Measurements from ENCODE around the gene PAPSS2. TPM values are rescaled to one million over a fixed set of nuclear protein-coding genes. Genes with fewer than 3 reads are reported as not detected.

The PAPSS2 gene
- total RNA-seq, 1 donor: 81.8 TPM

DNA sequence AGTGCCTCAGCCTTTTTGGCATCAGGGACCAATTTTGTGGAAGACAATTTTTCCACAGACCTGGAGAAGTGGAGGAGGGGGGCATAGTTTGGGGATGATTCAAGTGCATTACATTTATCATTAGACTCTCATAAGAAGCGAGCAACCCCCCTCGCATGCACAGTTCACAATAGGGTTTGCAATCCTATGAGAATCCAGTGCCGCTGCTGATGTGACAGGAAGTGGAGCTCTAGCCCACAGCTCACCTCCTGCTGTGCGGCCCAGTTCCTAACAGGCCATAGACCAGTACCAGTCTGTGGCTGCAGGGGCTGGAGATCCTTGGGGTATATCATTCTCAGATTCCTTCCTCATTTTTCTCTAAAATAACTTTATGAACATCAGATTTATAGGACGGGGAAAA, 107.6 kb downstream of the PAPSS2 start:
- no peak overlapping the region for H3K4me3 ChIP-seq (ENCODE audit: insufficient read depth, low read length)
- no peaks in the 10 kb centered on the region for H3K27me3 ChIP-seq (ENCODE audit: insufficient read depth, low read length)
- H4K20me1 ChIP-seq (ENCODE audit: insufficient read depth, low read length): no peaks in the 10 kb centered on the region
- H3K4me2 ChIP-seq (ENCODE audit: insufficient read depth, low read length): no peak overlapping the region
- DNase-seq (ENCODE audit: insufficient read length, low spot score, missing footprints): no peak
- peaks cover 11% of the 10 kb centered on the region for H3K36me3 ChIP-seq (ENCODE audit: insufficient read depth, low read length)
- H3K9me3 ChIP-seq (ENCODE audit: low read depth, low read length): no peaks in the 10 kb centered on the region
- H3K4me1 ChIP-seq (ENCODE audit: insufficient read depth, low read length): peaks cover 1% of the 10 kb centered on the region
- no peak overlapping the region for H3K27ac ChIP-seq (ENCODE audit: low read depth, low read length)
- no peaks in the 10 kb centered on the region for H3K79me2 ChIP-seq (ENCODE audit: insufficient read depth, low read length)
- no peak for TF ChIP-seq CTCF (IDR thresholded peaks at IDR 0.05; ENCODE audit: extremely low read depth, low read depth, low read length)
- H2AFZ ChIP-seq (ENCODE audit: low read length): no peak overlapping the region

DNA sequence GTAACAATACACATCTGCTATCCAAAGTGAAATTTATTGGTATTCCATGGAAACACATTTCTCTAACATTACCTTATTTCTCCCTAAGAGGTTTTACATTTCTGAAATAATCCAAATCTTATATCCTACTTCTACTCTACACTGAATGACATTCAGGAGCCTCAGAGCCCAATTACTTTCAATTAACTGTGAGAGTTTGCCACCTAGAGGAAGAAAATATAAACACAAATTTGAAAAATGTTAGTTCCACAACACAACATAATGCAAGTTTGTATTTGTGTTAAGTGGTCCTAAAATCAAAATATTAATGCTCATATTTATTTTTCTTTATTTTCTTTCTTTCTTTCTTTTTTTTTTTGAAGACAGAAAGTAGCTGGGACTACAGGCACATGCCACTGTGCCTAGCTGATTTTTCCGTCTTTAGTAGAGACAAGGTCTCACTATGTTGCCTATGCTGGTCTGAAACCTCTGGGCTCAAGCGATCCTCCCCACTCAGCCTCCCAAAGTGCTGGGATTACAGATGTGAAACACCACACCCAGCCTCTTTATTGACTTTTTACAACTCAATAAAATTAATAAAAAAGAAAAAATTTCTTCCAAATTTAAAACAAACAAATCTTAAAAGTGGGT, 112.3 kb downstream of the PAPSS2 start:
- no peaks in the 10 kb centered on the region for H4K20me1 ChIP-seq (ENCODE audit: insufficient read depth, low read length)
- H3K4me1 ChIP-seq (ENCODE audit: insufficient read depth, low read length): peaks cover 13% of the 10 kb centered on the region
- no peak overlapping the region for H3K27ac ChIP-seq (ENCODE audit: low read depth, low read length)
- H2AFZ ChIP-seq (ENCODE audit: low read length): no peak overlapping the region
- H3K79me2 ChIP-seq (ENCODE audit: insufficient read depth, low read length): no peaks in the 10 kb centered on the region
- no peak overlapping the region for H3K4me3 ChIP-seq (ENCODE audit: insufficient read depth, low read length)
- peaks cover 11% of the 10 kb centered on the region for H3K36me3 ChIP-seq (ENCODE audit: insufficient read depth, low read length)
- H3K4me2 ChIP-seq (ENCODE audit: insufficient read depth, low read length): no peak overlapping the region
- DNase-seq (ENCODE audit: insufficient read length, low spot score, missing footprints): no peak
- H3K9me3 ChIP-seq (ENCODE audit: low read depth, low read length): no peaks in the 10 kb centered on the region
- TF ChIP-seq CTCF (IDR thresholded peaks at IDR 0.05; ENCODE audit: extremely low read depth, low read depth, low read length): peak; percentile 48
- H3K27me3 ChIP-seq (ENCODE audit: insufficient read depth, low read length): no peaks in the 10 kb centered on the region

DNA sequence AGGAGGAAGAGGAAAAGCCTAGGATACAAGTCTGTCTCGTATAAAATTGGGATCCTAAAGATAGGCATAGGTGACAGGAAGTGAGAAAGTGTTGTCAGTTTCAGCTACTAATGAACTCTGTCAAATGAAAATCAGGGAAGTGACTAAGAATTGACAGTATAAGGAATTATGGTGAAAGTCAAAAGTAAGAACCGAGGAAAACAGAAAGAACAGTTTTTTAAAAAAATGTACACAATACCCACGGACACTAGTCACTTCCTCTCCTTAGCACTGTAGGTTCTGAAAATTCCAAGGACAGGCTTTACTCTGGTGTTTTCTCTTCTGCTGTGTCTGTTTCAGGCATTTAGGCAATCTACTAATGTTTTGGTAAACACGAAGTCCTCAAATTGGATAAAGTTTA, 116.1 kb downstream of the PAPSS2 start:
- DNase-seq (ENCODE audit: insufficient read length, low spot score, missing footprints): no peak
- Histone ChIP-seq H3K4me1 (ENCODE audit: insufficient read depth, low read length) (peaks cover 13% of the 10 kb centered on the region), H2AFZ (ENCODE audit: low read length) (peak overlapping the region; percentile 11), H3K9me3 (ENCODE audit: low read depth, low read length) (no peaks in the 10 kb centered on the region), H3K4me2 (ENCODE audit: insufficient read depth, low read length) (peak overlapping the region; percentile 55), H3K79me2 (ENCODE audit: insufficient read depth, low read length) (peaks cover 7% of the 10 kb centered on the region), H3K36me3 (ENCODE audit: insufficient read depth, low read length) (peaks cover 4% of the 10 kb centered on the region), H3K27ac (ENCODE audit: low read depth, low read length) (peak overlapping the region; percentile 34), H3K27me3 (ENCODE audit: insufficient read depth, low read length) (no peaks in the 10 kb centered on the region), H4K20me1 (ENCODE audit: insufficient read depth, low read length) (no peaks in the 10 kb centered on the region), H3K4me3 (ENCODE audit: insufficient read depth, low read length) (no peak overlapping the region)
- no peak for TF ChIP-seq CTCF (IDR thresholded peaks at IDR 0.05; ENCODE audit: extremely low read depth, low read depth, low read length)

GRCh38 chr10:87776328-87776727, 116.7 kb downstream of the PAPSS2 start:
- Histone ChIP-seq H3K4me2 (ENCODE audit: insufficient read depth, low read length) (peak overlapping the region; percentile 55), H3K27ac (ENCODE audit: low read depth, low read length) (peak overlapping the region; percentile 34), H3K36me3 (ENCODE audit: insufficient read depth, low read length) (peaks cover 5% of the 10 kb centered on the region), H3K27me3 (ENCODE audit: insufficient read depth, low read length) (no peaks in the 10 kb centered on the region), H3K79me2 (ENCODE audit: insufficient read depth, low read length) (peaks cover 9% of the 10 kb centered on the region), H3K4me1 (ENCODE audit: insufficient read depth, low read length) (peaks cover 13% of the 10 kb centered on the region), H2AFZ (ENCODE audit: low read length) (no peak overlapping the region), H4K20me1 (ENCODE audit: insufficient read depth, low read length) (no peaks in the 10 kb centered on the region), H3K4me3 (ENCODE audit: insufficient read depth, low read length) (no peak overlapping the region), H3K9me3 (ENCODE audit: low read depth, low read length) (no peaks in the 10 kb centered on the region)
- TF ChIP-seq CTCF (IDR thresholded peaks at IDR 0.05; ENCODE audit: extremely low read depth, low read depth, low read length): no peak
- DNase-seq (ENCODE audit: insufficient read length, low spot score, missing footprints): no peak
